GM08714 (cell line): ENCODE results near the gene SLC6A4.

Experiments
- H3K4me3 ChIP-seq: fragments of 200-500 bp; sonication (Bioruptor generic); 2 replicates; pipeline ENCODE4 v1.5.1; 2014; ENCODE audit warnings: mild to moderate bottlenecking, low read length, inconsistent platforms
- ZNF274 ChIP-seq: IDR thresholded peaks from 2 replicates; pipeline ENCODE4 v1.6.1; 2012; ENCODE audit warnings: mild to moderate bottlenecking, low read depth, low read length

Gene SLC6A4

GRCh38 chr17:30246460-30246859 lies 11.0 kb upstream of the SLC6A4 start:
- TF ChIP-seq ZNF274 = no peak

GRCh38 chr17:30244853-30245385 lies 9.4 kb upstream of the SLC6A4 start:
- TF ChIP-seq ZNF274 = no peak
- H3K4me3 ChIP-seq = no peak overlapping the region

More at GRCh38 chr17:30246460-30246859, 11.0 kb upstream of the SLC6A4 start:
- H3K4me3 ChIP-seq = no peak overlapping the region

- TF ChIP-seq ZNF274 = no peak
- H3K4me3 ChIP-seq = no peak overlapping the region
Observed at GRCh38 chr17:30243568-30243967, 8.1 kb upstream of the SLC6A4 start.

- H3K4me3 ChIP-seq = no peak overlapping the region
- TF ChIP-seq ZNF274 = no peak
Observed at GRCh38 chr17:30243002-30243401, 7.5 kb upstream of the SLC6A4 start.

GRCh38 chr17:30241051-30241450 lies 5.6 kb upstream of the SLC6A4 start:
- H3K4me3 ChIP-seq = no peak overlapping the region
- TF ChIP-seq ZNF274 = no peak

GRCh38 chr17:30240177-30240576 lies 4.7 kb upstream of the SLC6A4 start:
- TF ChIP-seq ZNF274 = no peak
- H3K4me3 ChIP-seq = no peak overlapping the region

- H3K4me3 ChIP-seq = no peak overlapping the region
- TF ChIP-seq ZNF274 = no peak
Observed at GRCh38 chr17:30239089-30239462, 3.6 kb upstream of the SLC6A4 start.

GRCh38 chr17:30238387-30239088 lies 3.0 kb upstream of the SLC6A4 start:
- TF ChIP-seq ZNF274 = no peak
- H3K4me3 ChIP-seq = no peak overlapping the region

GRCh38 chr17:30238003-30238344 lies 2.5 kb upstream of the SLC6A4 start:
- H3K4me3 ChIP-seq = no peak overlapping the region
- no peak for TF ChIP-seq ZNF274

GRCh38 chr17:30237296-30238002 lies 2.0 kb upstream of the SLC6A4 start:
- no peak overlapping the region for H3K4me3 ChIP-seq
- TF ChIP-seq ZNF274 = no peak

GRCh38 chr17:30236766-30237165 lies 1.3 kb upstream of the SLC6A4 start:
- no peak overlapping the region; the same call in 1 of the 2 replicates for H3K4me3 ChIP-seq
- TF ChIP-seq ZNF274 = no peak

- peak overlapping the region; percentile 45; the same call in 1 of the 2 replicates for H3K4me3 ChIP-seq
- no peak for TF ChIP-seq ZNF274
Observed at GRCh38 chr17:30236297-30236624, 764 bp upstream of the SLC6A4 start.

GRCh38 chr17:30234964-30235363 lies 533 bp downstream of the SLC6A4 start:
- peak overlapping the region; percentile 45; the same call in 1 of the 2 replicates for H3K4me3 ChIP-seq
- TF ChIP-seq ZNF274 = no peak

GRCh38 chr17:30234296-30234695 lies 1.2 kb downstream of the SLC6A4 start:
- no peak overlapping the region for H3K4me3 ChIP-seq
- no peak for TF ChIP-seq ZNF274

- TF ChIP-seq ZNF274 = no peak
- no peak overlapping the region for H3K4me3 ChIP-seq
Observed at GRCh38 chr17:30232824-30233427, 2.6 kb downstream of the SLC6A4 start.
